Panc1 (cell line): ENCODE data around the gene RUSF1. TPM values are rescaled to one million over a fixed set of nuclear protein-coding genes. Genes with fewer than 3 reads are reported as not detected.

Source experiments
- ATAC-seq: fragments of 200-7000 bp; cut with Tn5 transposase; 2 replicates; pipeline ENCODE4 v1.9.1; 2020; ENCODE audit warnings: mild to moderate bottlenecking, moderate library complexity
- BruUV-seq: library from RNA; stranded (reverse); fragments of 400-500 nt; replicated peaks from 2 replicates; lab custom pipeline; 2021; lab: Mats Ljungman, UMichigan
- CTCF ChIA-PET: fragments of 300-600 bp; sonication (Branson Sonifier 250); formaldehyde crosslinking; loops from one replicate; lab custom pipeline; 2022; ENCODE audit warnings: antibody characterized with exemption; lab: Charles Lee
- POLR2A ChIA-PET: fragments of 300-600 bp; sonication (Branson Sonifier 250); formaldehyde crosslinking; loops from one replicate; lab custom pipeline; 2022; ENCODE audit warnings: antibody characterized with exemption; lab: Charles Lee
- DNase-seq: peaks from one replicate; pipeline ENCODE4 v3.0.0-alpha.2; 2010; ENCODE audit warnings: low read depth, low spot score
- H3K27ac ChIP-seq: 2 replicates; pipeline ENCODE4 v1.5.1; 2011; ENCODE audit warnings: mild to moderate bottlenecking, low read length, inconsistent platforms
- H3K27me3 ChIP-seq: fragments of 200-500 bp; sonication (Bioruptor generic); 2 replicates; pipeline ENCODE4 v1.6.0; 2014; ENCODE audit warnings: low read length, inconsistent platforms; ENCODE audit not compliant: control insufficient read depth, insufficient read depth
- H3K36me3 ChIP-seq: fragments of 200-500 bp; sonication (Bioruptor generic); 2 replicates; pipeline ENCODE4 v1.5.1; 2014; ENCODE audit warnings: inconsistent platforms, mild to moderate bottlenecking, low read length, moderate library complexity; ENCODE audit not compliant: control insufficient read depth, insufficient read depth
- H3K4me1 ChIP-seq: 2 replicates; pipeline ENCODE4 v1.5.1; 2011; ENCODE audit warnings: inconsistent platforms, mild to moderate bottlenecking, low read length, moderate library complexity; ENCODE audit not compliant: control insufficient read depth, insufficient read depth
- H3K4me3 ChIP-seq, 2 experiments: 2 replicates each; pipeline ENCODE4 v1.5.1; 2011 to 2012; ENCODE audit warnings: low read depth in 2 of 2, low read length in 2 of 2, mild to moderate bottlenecking in 2 of 2, inconsistent platforms in 1 of 2, moderate library complexity in 1 of 2
- H3K9me3 ChIP-seq: fragments of 200-500 bp; sonication (Bioruptor generic); 2 replicates; pipeline ENCODE4 v1.5.1; 2014; ENCODE audit warnings: low read depth, mild to moderate bottlenecking, inconsistent platforms, low read length, moderate library complexity; ENCODE audit not compliant: control insufficient read depth, insufficient read depth
- CTCF ChIP-seq: fragments of 450-650 bp; IDR thresholded peaks from 2 replicates; pipeline ENCODE4 v1.5.1; 2017; ENCODE audit warnings: mild to moderate bottlenecking
- POLR2AphosphoS5 ChIP-seq: IDR thresholded peaks from 2 replicates; pipeline ENCODE4 v1.6.1; 2012; ENCODE audit warnings: mild to moderate bottlenecking, low read depth, low read length, moderate library complexity
- REST ChIP-seq, 2 experiments: IDR thresholded peaks; 2 replicates each; pipeline ENCODE4 v1.6.1; 2011 to 2012; ENCODE audit warnings: low read depth in 2 of 2, control low read depth in 1 of 2, low read length in 1 of 2, mild to moderate bottlenecking in 1 of 2, moderate library complexity in 1 of 2; ENCODE audit not compliant: insufficient read depth in 1 of 2
- SIN3A ChIP-seq: IDR thresholded peaks from 2 replicates; pipeline ENCODE4 v1.6.1; 2012; ENCODE audit warnings: low read depth, mild to moderate bottlenecking, low read length, moderate library complexity, borderline replicate concordance; ENCODE audit not compliant: insufficient read depth
- TCF7L2 ChIP-seq: IDR thresholded peaks from 2 replicates; pipeline ENCODE4 v1.6.1; 2011; ENCODE audit warnings: mild to moderate bottlenecking, low read depth, low read length, inconsistent platforms
- in situ Hi-C: cut with HindIII; loops from 2 replicates; pipeline ENCODE4 v1.10.0; 2016; ENCODE audit warnings: low sequenced_read_pairs, low pct_unique_long_range_greater_than_20kb
- intact Hi-C: fragments of 100-400 bp; cut with micrococcal nuclease; formaldehyde crosslinking; loops from one replicate; pipeline ENCODE4 v1.10.0; 2022; ENCODE audit not compliant: unreplicated experiment
- total RNA-seq: library from RNA; stranded (reverse); gene quantifications from one replicate; pipeline ENCODE4 v1.2.1, GENCODE V29; 2021; ENCODE audit not compliant: unreplicated experiment

The RUSF1 gene
- total RNA-seq, 1 experiment from 2014 or later, result 47.4 TPM

GRCh38 chr16:31458844-31459686 lies 49.1 kb downstream of the RUSF1 start, which contains the start of gene ARMC5:
Gene ARMC5 (plus strand): TSS chr16:31459501. CDS start chr16:31459525, 24 bp downstream.
- ChIA-PET CTCF (interaction anchor here (0.6 to 0.7 kb wide), 6 partner anchors 12 to 404 kb away, joined by 3 to 7 read pairs (median 5); no protein-coding TSS in a partner anchor), POLR2A (interaction anchor here (0.5 kb wide), 1 partner anchor 54 kb away, joined by 3 read pairs; no protein-coding TSS in a partner anchor)
- no peaks in the 10 kb centered on the region for H3K36me3 ChIP-seq
- H3K4me1 ChIP-seq, result peaks cover 34% of the 10 kb centered on the region
- no peaks in the 10 kb centered on the region for H3K27me3 ChIP-seq
- TF ChIP-seq CTCF (peak; percentile 87), POLR2AphosphoS5 (no peak; the same call in none of the 2 replicates), SIN3A (0 out of 2 replicates have a peak, but pooled peaks have one; percentile 36), REST (IDR thresholded peaks at IDR 0.05; ENCODE audit: insufficient read depth in 1 of 2, low read depth in 2 of 2, low read length in 1 of 2) (peak in 1 of 2 experiments; percentile 17; a peak in 1 of 4 replicates), TCF7L2 (0 out of 2 replicates have a peak, but pooled peaks have one; percentile 36)
- ATAC-seq (peak; percentile 92), DNase-seq (peak; percentile 88)
- intact Hi-C loops (loop anchor here (5.0 kb wide), 1 partner anchor 408 kb away; no protein-coding TSS in a partner anchor), in situ Hi-C loops (no loop called here)
- peak within 1 kb of the TSS; percentile 78 to 93 for H3K4me3 ChIP-seq
- H3K9me3 ChIP-seq, result no peaks in the 10 kb centered on the region
- peak within 1 kb of the TSS; percentile 94 for H3K27ac ChIP-seq
- BruUV-seq, result no TSS peak

GRCh38 chr16:31458073-31458843 lies 49.9 kb downstream of the RUSF1 start:
- ATAC-seq, result peak; percentile 0; the same call in 1 of the 2 replicates
- H3K27ac ChIP-seq, result peak overlapping the region; percentile 94
- in situ Hi-C loops, result no loop called here

More at GRCh38 chr16:31458073-31458843, 49.9 kb downstream of the RUSF1 start:
- Histone ChIP-seq H3K9me3 (no peaks in the 10 kb centered on the region), H3K27me3 (no peaks in the 10 kb centered on the region), H3K36me3 (no peaks in the 10 kb centered on the region), H3K4me1 (peaks cover 40% of the 10 kb centered on the region), H3K4me3 (peak overlapping the region; percentile 78 to 93)
- ChIA-PET CTCF (interaction anchor here (0.6 to 0.7 kb wide), 3 partner anchors 74 to 405 kb away, joined by 4 to 7 read pairs (median 7); no protein-coding TSS in a partner anchor), POLR2A (no interaction called here)
- intact Hi-C loops, result loop anchor here (5.0 kb wide), 1 partner anchor 409 kb away; no protein-coding TSS in a partner anchor
- TF ChIP-seq CTCF (no peak), SIN3A (0 out of 2 replicates have a peak, but pooled peaks have one; percentile 36)
- BruUV-seq, result no TSS peak
- DNase-seq, result no peak
